Activated naive CD8-positive, alpha-beta T cell treated with anti-CD3 and anti-CD28 coated beads, Interleukin-2, amount 50 U/mL, for 16 hours (primary cell): ENCODE results near the gene GRK1.
A peak's percentile ranks its signal among the peaks of the same experiment; 100 is the strongest.

ENCODE experiments used
- DNase-seq: peaks from one replicate; pipeline ENCODE4 v3.0.0-alpha.2; 2020; ENCODE audit warnings: low read depth, low spot score

The GRK1 gene

GRCh38 chr13:113758651-113759524 is 91.9 kb downstream of the GRK1 start, which contains the start of gene TMEM255B:
TSS of gene TMEM255B (plus strand) at chr13:113759226. CDS start at chr13:113759270, 44 bp downstream.
- peak; percentile 42 for DNase-seq

- no peak for DNase-seq
These were observed 92.6 kb downstream of the GRK1 start for GRCh38 chr13:113759525-113760137.

- DNase-seq = no peak
These were observed 94.1 kb downstream of the GRK1 start for GRCh38 chr13:113761136-113761535.

DNA sequence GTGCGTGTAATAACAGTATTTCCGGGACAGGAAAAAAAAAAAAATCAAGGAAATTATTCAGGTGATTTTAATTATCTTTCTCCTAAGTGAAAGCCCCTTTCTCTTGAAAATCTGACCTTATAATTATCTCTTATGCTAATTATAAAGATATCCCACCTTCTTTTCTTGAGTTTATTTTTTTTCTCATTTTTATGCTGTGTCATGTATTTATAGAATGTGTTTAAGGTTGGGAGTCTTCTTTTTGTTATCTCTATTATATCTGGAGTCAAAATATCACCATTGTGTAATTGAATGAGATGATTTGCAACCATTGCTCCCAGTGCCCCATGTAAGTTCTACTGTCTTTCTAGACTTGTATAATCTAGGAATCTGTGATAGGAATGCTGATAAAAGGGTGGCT is 95.1 kb downstream of the GRK1 start:
- no peak for DNase-seq

DNA sequence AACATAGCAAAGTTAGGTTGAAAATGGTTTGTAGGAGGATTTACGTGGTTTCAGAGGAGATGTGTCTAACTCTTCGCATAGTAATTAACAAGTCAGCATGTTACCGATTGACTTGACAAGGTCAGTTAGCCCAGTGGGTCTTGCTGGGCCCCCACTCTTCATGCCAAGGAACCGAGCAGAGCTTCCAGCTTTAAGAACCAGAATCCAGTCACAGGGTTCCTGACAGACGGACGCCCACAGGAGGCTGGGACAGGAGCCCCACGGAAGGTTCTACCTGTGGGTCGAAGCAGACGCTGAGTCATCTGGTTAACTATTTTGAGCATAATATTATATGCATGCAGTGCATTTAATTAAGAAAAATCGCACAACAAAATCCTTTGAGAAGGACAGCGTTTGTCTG is 95.5 kb downstream of the GRK1 start:
- no peak for DNase-seq

DNA sequence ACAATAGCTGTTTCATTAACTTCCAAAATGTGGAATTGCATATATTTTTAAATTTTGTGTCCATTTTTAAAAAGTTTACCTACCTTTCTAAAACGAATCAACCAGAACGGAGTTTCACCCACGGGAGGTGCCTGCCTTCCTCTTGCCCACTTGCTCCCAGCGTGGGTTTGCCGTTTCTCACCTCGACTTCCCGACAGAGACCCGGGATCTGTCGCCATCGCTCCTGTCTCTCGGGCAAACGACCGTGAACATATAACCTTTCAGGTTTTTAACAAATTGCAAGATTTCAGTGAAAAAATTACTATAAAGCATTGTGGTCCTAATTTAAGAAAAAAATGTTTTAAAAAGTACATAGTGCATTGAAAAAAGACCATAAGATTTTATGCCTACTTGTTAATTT is 96.2 kb downstream of the GRK1 start:
- DNase-seq = no peak

- no peak for DNase-seq
These were observed 97.2 kb downstream of the GRK1 start for GRCh38 chr13:113763961-113764792.

DNA sequence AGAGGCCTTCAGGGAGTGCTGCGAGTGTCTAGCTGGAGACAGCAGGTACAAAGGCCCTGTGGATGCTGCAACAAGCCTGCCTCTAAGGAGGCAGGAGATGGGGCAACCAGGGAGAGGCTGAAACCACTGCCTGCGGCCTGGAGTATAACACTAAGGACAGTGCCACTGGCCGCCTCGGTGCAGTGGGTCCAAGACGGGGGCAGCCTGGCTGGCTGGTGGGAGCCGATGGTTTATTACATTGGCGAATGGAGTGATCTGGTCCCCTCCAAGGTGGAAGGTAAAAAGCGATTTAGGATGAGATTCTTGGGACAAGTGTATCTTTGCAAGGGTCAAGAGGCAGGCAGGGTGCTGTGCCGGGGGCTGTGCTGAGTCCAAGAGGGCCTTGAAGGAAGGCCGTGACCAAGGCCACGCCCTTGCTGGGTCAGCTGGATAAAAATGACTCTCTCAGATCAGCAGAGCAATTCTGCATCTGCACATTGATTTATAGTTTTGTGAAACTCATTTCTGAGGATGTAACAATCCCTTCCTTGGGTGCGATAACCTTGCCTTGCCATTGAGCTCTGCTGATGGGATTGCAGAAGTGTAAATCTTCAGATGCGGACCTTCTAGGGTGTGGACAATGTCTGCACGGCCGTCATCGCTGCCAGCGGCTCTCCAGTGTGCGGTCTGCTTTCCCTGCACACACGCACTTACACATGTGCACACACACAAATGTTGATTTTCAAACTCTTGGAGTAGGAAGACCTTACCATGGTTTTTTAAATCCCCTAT is 98.0 kb downstream of the GRK1 start:
- no peak for DNase-seq

GRCh38 chr13:113765564-113765910 is 98.5 kb downstream of the GRK1 start:
- DNase-seq = no peak

- no peak for DNase-seq
These were observed 99.2 kb downstream of the GRK1 start for GRCh38 chr13:113766035-113766800.

DNA sequence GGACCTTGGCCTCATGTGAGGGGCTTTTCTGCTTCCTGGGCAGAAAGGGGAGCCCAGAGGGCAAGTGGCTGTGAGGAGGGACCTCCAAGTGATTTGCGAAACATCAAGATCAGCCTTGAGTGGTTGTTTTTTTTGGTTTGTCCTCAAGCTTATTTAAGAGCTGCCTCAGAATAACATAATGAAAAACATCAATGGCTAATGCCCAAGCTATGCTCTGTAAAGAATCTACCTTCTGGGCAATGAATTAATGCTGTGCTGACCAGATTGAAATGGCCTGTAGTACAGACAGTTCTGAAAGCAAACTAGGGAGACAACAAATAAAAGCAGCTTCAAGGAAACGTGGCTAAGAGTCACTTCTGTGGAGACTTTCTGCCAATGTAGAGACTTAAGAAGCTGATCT is 100.3 kb downstream of the GRK1 start:
- DNase-seq = no peak

- no peak for DNase-seq
These were observed 101.2 kb downstream of the GRK1 start for GRCh38 chr13:113768018-113768905.

- no peak for DNase-seq
These were observed 102.1 kb downstream of the GRK1 start for GRCh38 chr13:113769106-113769505.

- no peak for DNase-seq
These were observed 102.9 kb downstream of the GRK1 start for GRCh38 chr13:113769881-113770280.

GRCh38 chr13:113770441-113770840 is 103.4 kb downstream of the GRK1 start:
- no peak for DNase-seq

DNA sequence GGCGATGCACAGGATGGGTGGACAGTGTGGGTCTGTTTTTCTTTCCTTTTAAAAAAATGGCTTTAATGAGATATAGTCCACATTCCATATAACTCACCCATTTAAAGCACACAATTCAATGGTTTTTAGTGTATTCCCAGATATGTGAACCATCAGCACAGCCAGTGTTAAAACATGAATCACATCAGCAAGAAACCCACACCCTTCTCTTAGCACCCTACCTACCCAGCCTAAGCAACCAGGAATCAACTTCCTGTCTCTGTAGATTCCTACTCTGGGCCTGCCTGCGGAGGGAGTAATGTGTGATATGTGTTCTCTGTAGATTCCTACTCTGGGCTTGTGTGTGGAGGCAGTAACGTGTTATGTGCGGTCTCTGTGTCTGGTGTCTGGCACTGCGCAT is 103.9 kb downstream of the GRK1 start:
- DNase-seq = no peak

- DNase-seq = no peak
These were observed 104.8 kb downstream of the GRK1 start for GRCh38 chr13:113771709-113772331.

DNA sequence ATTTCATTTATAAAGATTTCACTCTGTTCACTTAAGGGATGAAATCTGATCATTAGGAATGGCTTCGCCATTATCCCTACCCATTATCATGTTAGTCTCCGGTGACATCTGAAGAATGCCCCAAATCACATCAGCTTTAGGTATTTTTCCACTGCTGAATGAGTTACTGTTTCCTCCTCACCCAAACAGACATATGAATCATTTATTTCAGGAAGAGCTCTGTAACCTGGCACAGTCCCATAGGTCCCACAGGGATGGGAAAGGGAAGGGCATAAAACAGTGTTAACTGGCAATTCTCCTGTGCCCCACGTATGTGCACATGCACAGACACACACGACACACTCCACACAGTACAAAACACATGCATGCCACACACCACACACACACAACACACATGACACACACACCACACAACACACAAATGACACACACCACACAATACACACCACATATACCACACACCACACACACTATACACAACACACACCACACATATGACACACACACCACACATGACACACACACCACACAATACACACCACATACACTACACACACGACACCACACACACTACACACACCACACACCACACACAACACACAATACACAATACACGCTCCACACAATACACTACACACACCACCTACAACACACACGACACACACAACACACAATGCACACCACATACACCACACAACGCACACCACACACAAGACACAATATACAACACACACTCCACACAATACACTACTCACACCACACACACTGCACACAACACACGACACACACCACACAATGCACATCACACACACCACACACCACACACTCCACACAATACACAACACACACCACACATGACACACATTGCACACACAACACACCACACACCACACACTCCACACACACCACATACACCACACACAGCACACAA is 107.4 kb downstream of the GRK1 start:
- no peak for DNase-seq
